Central memory CD4-positive, alpha-beta T cell (primary cell): ENCODE results near the gene TTC28.
"Not testable (repeated sequence)": the region's sequence is repeated elsewhere in the genome, so short reads cannot be mapped to it uniquely, and the experiment has no call there.

Experiments used
- DNase-seq: peaks from one replicate; pipeline ENCODE4 v3.0.0; 2022

TTC28 gene

GRCh38 chr22:28553108-28553866 is 126.4 kb downstream of the TTC28 start:
- not testable (repeated sequence) for DNase-seq

GRCh38 chr22:28548406-28548805 is 131.2 kb downstream of the TTC28 start:
- no peak for DNase-seq

GRCh38 chr22:28547132-28547842 is 132.4 kb downstream of the TTC28 start:
- DNase-seq, result no peak

- no peak for DNase-seq
Measured at GRCh38 chr22:28544431-28544868, 135.2 kb downstream of the TTC28 start.

GRCh38 chr22:28542980-28543621 is 136.5 kb downstream of the TTC28 start:
- no peak for DNase-seq

- no peak for DNase-seq
Measured at GRCh38 chr22:28541137-28541536, 138.5 kb downstream of the TTC28 start.

GRCh38 chr22:28538922-28539321 is 140.7 kb downstream of the TTC28 start:
- no peak for DNase-seq

- not testable (repeated sequence) for DNase-seq
Measured at GRCh38 chr22:28530565-28530964, 149.1 kb downstream of the TTC28 start.

- DNase-seq, result not testable (repeated sequence)
Measured at GRCh38 chr22:28529144-28529543, 150.5 kb downstream of the TTC28 start.

- no peak for DNase-seq
Measured at GRCh38 chr22:28521451-28521850, 158.2 kb downstream of the TTC28 start.

GRCh38 chr22:28514321-28514821 is 165.3 kb downstream of the TTC28 start:
- no peak for DNase-seq

GRCh38 chr22:28512387-28512786 is 167.3 kb downstream of the TTC28 start:
- not testable (repeated sequence) for DNase-seq

GRCh38 chr22:28507896-28508295 is 171.7 kb downstream of the TTC28 start:
- DNase-seq, result no peak

- DNase-seq, result no peak
Measured at GRCh38 chr22:28506150-28506535, 173.5 kb downstream of the TTC28 start.

GRCh38 chr22:28505416-28506149 is 174.1 kb downstream of the TTC28 start:
- no peak for DNase-seq

- DNase-seq, result no peak
Measured at GRCh38 chr22:28500006-28500405, 179.6 kb downstream of the TTC28 start.

GRCh38 chr22:28498044-28498443 is 181.6 kb downstream of the TTC28 start:
- no peak for DNase-seq

GRCh38 chr22:28497188-28497587 is 182.5 kb downstream of the TTC28 start:
- DNase-seq, result no peak

- DNase-seq, result not testable (repeated sequence)
Measured at GRCh38 chr22:28491289-28491688, 188.4 kb downstream of the TTC28 start.

GRCh38 chr22:28488825-28489224 is 190.8 kb downstream of the TTC28 start:
- DNase-seq, result no peak

GRCh38 chr22:28484662-28485061 is 195.0 kb downstream of the TTC28 start:
- DNase-seq, result no peak

- DNase-seq, result no peak
Measured at GRCh38 chr22:28481725-28482124, 197.9 kb downstream of the TTC28 start.
